NCI-H82 (cell line): ENCODE data around the gene FNDC10.
"Not testable (repeated sequence)": the region's sequence is repeated elsewhere in the genome, so short reads cannot be mapped to it uniquely, and the experiment has no call there.

Experiments used
- DNase-seq: peaks from one replicate; lab custom pipeline; 2025; lab: John Stamatoyannopoulos, UW

Gene FNDC10

DNA sequence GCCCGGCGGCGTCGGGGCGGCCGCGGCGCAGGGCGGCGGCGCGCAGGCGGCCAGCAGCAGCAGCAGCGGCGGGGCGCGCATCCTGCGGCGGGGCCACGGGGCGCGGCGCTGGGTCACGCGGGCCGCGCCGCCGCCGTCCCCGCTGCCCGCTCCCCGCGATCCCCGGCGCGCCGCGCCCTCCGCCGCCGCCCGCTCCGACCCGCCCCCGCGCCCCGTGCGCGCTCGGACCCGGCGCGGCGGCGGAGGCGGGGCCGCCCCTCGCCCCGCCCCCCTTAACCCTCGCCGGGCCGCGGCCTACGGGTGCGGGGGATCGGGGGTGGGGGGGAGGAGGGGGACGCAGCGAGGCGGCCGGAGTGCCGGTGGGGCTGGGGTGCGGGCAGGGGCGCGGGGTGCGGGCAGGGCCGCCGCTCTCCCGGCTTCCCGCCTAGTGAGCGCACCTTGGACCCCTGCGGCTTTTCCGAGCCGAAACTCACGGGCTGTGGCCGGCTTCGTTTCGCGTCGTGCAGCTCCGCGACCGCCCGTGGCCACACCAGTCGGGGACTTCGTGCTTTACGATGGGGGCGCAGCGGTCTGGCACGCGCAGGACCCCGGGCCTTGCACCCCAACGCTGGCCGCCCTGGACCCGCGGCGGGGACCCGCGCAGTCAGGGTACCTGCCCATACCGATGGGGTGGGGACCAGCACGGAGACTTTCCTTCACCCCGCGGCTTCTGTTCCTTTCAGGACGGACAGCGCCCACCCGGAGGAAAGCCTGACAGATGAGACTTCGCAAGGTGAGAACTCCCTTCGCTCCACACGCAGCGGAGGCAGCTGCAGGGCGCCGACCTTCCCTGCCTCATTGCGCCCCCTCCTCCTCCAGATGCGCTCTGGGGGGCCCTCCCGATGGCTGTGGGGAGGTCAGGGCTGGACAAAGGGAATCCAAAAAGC, at the start of gene FNDC10:
FNDC10 (minus strand) TSS at position 201 of the 926 bp plus-strand sequence; CDS start at position 81, 120 bp downstream.
- peak; percentile 49 for DNase-seq

DNA sequence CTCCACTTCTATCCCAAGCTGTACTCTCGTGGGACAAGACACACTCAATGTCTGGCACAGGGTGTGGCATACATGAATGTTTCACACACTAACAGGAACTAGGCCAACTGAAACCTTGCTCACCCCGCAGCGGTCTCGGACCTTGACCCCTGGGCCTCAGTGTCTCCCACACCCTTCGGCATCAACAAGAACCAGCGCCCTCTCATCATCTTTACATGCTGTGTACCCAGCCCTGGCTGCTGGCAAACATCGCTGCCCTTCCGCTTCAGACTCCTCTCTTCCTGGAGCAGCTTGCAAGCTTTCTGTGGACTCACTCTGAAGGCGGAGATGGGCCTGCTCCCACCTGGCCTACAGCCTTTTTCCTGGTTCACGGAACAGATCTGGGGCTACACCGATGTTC, 48.3 kb upstream of the FNDC10 start:
- DNase-seq, result not testable (repeated sequence)

DNA sequence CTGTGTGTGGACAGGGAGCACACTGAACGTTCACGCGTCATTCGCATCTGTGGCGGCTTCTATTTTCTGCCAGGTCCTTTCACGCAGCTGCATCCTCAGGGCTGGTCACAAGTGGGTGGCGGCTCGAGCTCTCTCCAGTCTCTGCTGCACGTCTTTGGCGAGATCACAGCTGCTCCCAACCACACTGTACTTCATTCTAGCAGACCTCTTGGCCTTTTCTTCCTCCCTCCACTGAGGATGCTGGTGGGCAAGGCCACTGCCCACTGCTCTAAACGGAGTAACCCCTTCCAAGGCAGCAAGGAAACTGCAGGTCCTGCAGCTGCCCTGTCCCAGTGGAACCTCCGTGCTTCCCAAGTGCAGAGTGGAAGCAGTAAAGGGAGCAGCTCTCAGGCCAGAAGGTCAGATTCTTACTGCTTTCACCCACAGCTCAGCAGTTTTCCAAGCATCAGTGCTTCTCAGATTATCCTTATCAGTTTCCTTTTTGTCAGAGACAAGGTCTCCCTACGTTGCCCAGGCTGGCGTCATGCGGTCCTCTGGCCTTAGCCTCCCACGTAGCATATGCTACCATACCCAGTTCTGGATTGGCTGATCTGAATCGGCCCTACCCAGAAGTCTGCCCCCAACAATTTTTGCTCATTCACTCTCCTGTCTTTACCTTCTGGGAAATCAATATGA, 47.8 kb upstream of the FNDC10 start:
- not testable (repeated sequence) for DNase-seq

DNA sequence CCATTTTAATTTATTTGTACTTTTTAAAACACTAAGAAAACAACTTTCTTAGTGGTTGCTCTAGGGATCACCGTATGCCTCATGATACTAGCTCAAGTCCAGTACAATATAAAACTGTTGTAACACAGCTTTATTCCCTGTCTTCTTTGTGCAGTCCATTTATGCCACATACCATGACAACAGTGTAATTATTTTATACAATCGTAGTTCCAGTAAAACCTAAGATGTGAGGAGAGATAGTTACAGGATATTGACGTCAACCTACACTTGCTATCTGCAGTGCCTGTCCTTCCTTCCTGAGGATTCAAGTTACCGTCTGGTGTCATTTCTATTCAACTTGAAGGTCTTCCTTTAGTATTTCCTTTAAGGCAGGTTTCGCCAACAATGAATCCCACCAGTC, 46.4 kb upstream of the FNDC10 start:
- DNase-seq, result not testable (repeated sequence)

DNA sequence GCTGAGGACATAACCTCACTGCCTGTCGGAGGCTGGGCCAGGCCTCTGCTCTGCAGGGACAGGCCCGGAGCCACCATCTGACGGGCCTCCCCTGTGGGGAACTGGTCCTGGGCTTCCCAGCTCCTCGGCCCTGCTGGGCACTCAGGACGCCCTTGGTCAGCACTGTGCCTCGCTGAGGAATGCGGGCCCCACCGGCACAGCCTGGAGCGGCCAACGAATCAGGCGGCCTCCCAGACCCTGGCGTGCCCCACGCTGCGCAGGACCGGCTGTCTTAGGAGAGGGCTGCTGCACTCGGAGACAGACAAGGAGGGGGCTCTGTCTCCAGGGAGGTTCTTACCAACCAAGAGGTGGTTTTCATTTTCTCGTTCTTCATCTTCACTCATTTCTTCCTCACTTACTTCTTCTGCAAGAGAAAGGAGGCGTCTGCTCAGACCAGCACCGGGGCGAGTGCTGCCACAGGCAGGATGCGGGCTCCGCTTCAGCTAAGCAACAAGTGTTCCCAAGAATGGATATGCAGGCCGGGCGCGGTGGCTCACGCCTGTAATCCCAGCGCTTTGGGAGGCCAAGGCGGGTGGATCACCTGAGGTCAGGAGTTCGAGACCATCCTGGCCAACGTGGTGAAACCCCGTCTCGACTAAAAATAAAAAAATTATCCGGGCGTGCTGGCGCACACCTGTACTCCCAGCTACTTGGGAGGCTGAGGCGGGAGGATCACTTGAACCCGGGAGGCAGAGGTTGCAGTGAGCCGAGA, 41.0 kb upstream of the FNDC10 start:
- DNase-seq, result not testable (repeated sequence)

DNA sequence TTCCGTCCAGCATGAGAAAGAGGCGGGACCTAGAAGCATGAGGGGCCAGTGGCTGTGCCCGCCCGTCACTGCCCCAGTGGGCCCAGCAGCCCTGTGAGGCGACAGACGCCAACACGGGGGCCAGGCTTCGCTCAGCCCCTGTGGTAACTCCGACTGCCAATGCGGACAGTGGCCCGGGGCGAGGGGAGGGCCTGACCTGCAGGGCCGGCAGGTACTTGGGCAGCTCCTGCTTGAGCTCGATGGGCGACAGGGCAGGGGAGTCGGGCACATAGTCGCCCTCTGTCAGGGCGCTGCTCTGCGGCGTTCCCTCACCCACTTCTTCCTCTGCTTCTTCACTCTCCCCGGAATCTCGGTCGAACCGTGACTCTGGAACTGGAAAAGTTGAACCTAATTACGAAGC, 40.1 kb upstream of the FNDC10 start:
- DNase-seq, result not testable (repeated sequence)

DNA sequence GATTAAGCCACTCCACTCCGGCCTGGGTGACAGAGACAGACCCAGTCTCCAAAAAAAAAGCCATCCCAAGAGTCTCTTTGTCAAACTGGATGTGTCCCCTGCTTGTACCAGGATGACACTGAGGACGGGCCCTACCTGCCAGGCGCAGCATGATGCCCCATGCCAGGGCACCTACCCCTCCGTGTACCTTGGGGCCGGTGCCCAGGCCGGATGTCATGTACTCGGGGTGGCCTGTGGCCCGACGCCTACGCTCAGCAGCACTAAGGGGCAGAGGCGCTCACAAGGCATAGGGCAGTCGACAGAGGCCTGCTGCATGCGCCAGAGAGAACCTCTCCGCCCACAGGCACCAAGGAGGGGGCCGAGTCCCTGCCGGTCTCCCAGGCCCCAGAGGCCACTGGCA, 39.4 kb upstream of the FNDC10 start:
- not testable (repeated sequence) for DNase-seq

DNA sequence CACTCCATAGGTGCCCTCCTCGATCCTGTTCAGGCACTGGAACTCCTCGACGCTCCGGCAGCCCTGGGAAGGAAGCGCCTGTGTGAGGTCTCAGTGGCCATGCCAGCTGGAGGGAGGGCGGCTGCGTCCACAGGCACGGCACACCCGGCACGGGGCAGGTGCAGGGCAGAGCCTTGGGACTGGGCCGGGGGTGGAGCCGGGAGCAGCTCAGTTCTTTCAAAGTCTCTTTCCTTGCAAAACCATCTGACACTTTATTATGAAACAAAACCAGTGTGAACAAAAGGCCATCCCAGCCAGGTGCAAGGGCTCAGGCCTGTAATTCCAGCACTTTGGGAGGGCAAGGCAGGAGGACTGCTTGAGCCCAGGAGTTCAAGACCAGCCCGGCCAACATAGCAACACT, 38.6 kb upstream of the FNDC10 start:
- DNase-seq, result not testable (repeated sequence)

DNA sequence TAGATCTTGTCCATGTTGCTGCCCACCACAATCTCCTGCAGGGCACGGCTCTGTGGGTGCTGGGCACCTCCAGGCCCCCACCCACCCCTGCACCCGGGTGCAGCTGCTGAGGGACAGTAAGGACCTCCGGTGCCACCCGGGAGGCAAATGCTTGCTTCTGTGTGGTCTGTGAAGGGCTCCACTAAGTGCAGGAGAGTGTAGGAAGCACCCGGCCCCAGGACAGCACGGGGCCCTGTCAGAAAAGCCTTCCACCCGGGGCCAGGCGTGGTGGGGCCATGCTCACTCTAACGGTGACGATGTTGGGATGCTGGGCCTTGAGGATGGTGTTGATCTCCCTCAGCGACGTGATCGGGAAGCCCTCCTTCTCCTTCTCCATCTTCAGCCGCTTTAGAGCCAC, 37.5 kb upstream of the FNDC10 start:
- not testable (repeated sequence) for DNase-seq

DNA sequence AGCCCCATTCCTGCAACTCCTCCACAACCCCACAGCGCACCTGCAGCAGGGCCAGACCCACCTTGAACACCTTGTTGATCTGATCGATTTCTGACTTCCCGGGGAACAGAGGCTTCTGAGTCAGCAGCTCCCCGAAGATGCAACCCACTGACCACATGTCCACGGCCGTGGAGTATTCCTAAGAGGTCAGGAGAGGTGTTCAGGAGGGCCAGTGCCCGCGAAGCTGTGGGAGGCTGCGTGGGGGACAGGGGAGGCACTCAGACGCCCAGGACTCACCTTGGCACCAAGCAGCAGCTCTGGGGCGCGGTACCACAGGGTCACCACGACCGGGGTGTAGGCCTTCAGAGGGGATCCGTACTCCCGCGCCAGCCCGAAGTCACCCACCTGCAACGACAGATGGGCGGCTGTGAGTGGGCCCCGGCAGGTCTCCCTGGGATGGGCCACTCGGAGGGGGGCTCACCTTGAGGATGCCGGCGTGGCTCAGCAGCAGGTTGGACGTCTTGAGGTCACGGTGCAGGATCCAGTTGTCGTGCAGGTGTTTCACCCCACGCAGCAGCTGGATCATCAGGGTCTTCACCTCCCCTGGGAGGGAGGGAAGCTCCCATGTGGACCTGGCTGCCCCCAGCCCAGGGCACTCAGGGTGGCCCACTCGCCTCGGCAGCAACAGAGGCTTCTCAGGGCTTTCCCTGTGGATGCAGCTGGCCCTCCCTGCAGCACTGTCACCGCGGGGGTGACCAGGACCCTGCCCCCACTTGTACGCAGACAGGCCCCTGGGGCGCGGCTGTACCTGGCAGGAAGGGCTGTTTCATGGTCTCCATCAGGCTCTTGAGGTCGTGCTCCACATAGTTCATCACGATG, 36.9 kb upstream of the FNDC10 start:
- not testable (repeated sequence) for DNase-seq

DNA sequence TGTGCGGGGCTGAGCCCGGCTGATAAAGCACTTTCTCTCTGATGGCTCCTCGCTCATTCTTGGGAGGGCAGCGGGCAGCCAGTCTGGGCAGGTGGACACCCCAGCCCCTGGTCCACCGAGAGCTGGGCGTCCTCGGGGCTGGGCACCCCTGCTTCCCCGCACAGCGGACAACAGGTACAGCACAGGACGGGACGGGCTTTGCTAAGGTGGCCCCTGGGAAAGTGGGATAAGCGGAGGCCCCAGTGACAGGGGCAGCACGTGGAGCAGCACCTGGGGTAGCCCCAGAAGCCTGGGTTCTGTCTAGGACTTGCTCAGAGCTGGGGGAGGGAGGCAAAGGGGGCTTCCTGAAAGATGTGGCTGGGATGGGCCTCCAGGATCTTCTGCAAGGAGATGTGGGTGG, 34.7 kb upstream of the FNDC10 start:
- not testable (repeated sequence) for DNase-seq

DNA sequence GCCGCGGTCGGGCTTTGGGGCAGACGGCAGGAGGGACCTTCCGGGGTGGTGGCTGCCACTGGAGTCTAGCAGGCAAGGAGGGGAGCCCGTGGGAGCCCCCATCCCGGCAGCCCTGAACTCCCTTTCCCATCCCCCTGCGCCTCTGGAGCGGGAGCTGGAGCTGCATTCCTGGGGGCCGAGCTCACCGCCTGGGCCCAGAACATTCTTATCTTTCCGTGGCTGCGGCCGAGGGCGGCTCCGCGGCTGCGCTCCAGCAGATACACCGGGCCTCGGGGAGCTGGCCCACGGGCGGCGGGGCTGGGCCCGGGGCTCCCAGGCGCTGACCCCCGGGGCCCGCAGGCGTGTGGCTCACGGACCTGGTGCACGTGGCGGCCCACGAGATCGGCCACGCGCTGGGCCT, 33.5 kb upstream of the FNDC10 start:
- DNase-seq, result not testable (repeated sequence)

DNA sequence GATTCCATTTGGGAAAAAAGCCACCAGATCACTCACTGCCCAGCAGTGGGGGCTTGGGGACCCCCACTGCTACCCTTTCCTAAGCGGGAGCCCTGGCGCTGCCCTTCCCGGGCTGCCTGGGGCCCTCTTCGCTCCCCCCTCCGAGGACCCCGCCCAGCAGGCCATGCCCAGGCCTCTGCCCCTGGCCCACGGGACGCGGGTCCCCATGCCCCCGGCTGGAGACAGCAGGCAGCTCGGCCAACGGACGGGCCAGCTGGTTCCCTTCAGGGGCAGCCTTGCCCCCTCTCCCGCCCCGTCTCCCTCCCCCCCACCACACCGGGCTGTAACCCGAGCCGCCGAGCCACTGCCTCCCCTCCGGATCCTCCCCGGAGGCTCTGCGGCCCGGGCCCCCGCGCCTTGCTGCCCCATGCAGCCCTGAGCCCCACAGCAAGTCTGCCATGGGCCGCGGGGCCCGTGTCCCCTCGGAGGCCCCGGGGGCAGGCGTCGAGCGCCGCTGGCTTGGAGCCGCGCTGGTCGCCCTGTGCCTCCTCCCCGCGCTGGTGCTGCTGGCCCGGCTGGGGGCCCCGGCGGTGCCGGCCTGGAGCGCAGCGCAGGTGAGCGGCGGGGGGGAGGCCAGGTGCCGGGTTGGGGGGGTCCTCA, 32.0 kb upstream of the FNDC10 start, which contains the start of gene MMP23B:
MMP23B (plus strand) TSS at position 392 of the 639 bp plus-strand sequence; CDS start at position 438, 46 bp downstream.
- peak; percentile 55 for DNase-seq

DNA sequence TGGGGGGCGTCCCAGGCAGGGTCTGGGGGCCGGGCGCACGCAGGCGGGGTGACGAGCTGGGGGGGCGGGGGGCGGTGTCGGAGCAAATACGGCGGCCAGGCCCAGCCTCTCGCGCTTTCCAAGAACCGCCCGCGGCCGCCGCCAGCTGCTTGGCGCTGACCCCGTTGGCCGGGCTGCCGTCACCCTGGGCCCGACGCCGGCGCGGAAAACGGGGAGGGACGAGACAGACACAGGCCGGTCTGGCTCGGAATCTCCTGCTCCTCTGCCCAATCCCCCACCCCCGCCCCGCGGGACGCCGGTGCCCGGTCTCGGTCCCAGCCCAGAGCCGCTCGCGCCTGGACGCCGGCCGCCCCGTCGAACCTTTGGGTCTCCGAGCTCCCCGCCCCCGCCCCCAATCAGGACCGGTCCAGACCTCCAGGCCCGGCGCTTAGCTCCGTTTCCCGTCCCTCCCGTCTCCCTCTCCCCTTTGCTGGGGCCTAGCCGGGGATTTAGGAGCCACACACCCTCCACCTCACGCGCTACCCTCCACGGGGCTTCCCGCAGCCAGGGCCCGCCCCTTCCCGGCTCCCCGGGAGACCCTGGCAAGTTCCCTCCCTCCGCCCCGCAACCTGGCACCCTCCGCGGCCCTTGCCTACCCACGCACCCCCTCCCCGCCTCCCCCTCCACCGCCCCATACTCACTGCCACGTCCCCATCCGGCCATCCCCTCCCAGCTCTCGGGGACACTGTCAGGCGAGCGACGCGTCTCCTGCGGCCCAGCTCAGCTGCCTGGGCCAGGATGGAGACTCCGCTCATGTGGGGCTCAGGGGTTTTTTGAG, 31.2 kb upstream of the FNDC10 start:
- DNase-seq, result peak; percentile 54

DNA sequence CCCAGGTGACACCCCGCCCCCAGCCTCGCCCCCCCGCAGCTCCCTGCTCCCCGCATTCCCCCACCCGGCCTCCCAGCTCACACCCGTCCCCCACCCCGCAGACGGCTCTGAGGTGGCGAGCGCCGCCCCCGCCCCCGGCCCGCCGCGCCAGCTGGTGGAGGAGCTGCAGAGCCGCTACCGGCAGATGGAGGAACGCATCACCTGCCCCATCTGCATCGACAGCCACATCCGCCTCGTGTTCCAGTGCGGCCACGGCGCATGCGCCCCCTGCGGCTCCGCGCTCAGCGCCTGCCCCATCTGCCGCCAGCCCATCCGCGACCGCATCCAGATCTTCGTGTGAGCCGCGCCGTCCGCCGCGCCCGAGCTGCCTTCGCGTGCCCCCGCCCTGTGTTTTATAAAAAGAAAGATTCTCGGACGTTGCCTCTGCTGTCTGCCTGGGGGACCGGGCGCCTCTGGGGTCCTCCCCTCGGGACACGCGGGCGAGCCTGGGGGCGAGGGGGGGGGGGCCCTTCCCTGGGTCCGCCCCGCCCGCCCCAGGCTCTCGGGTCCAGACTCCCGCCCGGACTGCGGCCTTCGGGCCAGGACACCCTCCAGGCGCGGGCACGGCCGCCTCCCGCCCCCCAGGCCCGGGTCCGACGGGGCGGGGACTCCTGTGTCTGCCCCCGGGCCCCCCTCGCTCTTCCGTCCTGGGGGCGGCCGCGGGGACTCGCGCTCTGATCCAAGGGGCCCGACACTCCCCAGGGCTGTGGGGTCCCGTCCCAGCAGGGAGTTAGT, 30.4 kb upstream of the FNDC10 start:
- DNase-seq, result peak; percentile 98

DNA sequence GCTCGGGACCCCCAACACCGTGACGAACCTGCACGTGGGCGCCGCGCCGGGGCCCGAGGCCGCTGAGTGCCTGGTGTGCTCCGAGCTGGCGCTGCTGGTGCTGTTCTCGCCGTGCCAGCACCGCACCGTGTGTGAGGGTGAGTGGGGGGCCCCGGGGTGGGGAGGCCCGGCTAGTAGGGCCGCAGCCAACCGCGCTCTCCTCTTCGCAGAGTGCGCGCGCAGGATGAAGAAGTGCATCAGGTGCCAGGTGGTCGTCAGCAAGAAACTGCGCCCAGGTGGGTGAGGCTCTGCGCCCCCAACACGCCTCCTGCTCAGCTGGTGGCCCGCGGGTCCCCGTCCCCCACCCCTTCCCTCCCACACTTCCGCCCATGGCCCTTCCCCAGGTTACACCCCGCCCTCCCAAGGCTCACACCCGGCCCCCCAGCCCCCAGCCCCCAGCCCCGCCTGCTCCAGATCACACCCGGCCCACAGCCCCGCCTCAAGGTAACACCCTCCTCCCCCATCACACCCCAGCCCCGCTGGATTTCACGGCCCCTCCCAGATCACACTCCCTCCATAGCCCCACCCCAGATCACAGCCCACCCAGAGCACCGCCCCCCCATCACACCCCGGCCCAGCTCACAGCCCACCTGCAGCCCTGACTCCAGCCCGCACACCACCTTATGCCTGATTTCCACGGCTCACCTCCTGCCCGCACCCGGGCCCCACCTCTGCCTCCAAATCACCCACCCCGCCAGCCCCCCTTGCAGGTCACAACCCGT, 29.7 kb upstream of the FNDC10 start:
- peak; percentile 91 for DNase-seq

DNA sequence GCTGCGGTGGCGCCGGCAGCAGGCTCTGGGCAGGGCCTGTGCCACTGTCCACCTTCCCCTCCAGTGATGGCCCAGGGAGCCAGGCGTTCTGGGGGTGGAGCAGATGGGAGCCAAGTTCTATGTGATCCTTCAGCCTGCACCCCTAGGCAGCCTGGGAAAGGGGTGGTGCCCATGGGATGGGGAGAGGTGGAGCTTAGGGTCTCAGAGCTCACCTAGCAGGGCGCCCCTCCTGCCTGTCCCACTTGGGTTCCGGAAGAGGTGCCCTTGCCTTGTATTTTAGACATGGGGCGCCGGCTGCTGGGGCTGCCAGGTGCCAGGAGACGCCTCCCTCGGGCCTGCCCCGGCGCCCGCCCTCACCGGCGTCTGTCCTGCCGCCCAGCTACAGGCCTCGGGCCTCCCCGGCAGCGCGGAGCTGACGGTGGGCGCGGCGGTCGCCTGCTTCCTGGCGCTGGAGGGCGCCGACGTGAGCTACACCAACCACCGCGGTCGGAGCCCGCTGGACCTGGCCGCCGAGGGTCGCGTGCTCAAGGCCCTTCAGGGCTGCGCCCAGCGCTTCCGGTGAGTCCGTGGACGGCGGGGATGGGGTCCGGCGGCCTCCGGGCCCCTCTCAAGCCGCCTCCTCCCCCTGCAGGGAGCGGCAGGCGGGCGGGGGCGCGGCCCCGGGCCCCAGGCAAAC, 29.0 kb upstream of the FNDC10 start:
- DNase-seq, result peak; percentile 38
